ENCODE measurements around the gene ZSCAN20.

The ZSCAN20 gene

GRCh38 chr1:33541966-33542365, 69.5 kb downstream of the ZSCAN20 start:
- no peak for DNase-seq
